HG02571 (cell line): Measurements from ENCODE around the gene CXorf51B.
"Not testable (repeated sequence)": the region's sequence is repeated elsewhere in the genome, so short reads cannot be mapped to it uniquely, and the experiment has no call there.

Experiments
- ATAC-seq: cut with Tn5 transposase; IDR thresholded peaks from one replicate; pipeline ENCODE4 v1.9.1; 2021; ENCODE audit warnings: mild to moderate bottlenecking, moderate library complexity; ENCODE audit not compliant: unreplicated experiment

Gene CXorf51B

GRCh38 chrX:146809471-146809870, at the start of gene CXorf51B:
TSS of gene CXorf51B (plus strand) at chrX:146809771. CDS start at chrX:146809792, 21 bp downstream.
- ATAC-seq = not testable (repeated sequence)

GRCh38 chrX:146814644-146815043, 5.1 kb downstream of the CXorf51B start, which contains the start of gene CXorf51A:
TSS of gene CXorf51A (minus strand) at chrX:146814744. CDS start at chrX:146814723, 21 bp downstream.
- ATAC-seq = not testable (repeated sequence)

- ATAC-seq = no peak
Measured at GRCh38 chrX:146831994-146832393, 22.4 kb downstream of the CXorf51B start.

GRCh38 chrX:146854281-146854680, 44.7 kb downstream of the CXorf51B start:
- no peak for ATAC-seq
